H1 (cell line): Measurements from ENCODE around the gene NSL1. TPM values are rescaled to one million over a fixed set of nuclear protein-coding genes. Genes with fewer than 3 reads are reported as not detected.

ENCODE experiments used
- CTCF ChIA-PET: fragments of 300-600 bp; sonication (Branson Sonifier 250); formaldehyde crosslinking; loops from one replicate; lab custom pipeline; 2021; ENCODE audit not compliant: partially characterized antibody; lab: Charles Lee
- POLR2A ChIA-PET: fragments of 300-600 bp; sonication (Branson Sonifier 250); formaldehyde crosslinking; loops from one replicate; lab custom pipeline; 2021; ENCODE audit warnings: inconsistent platforms; ENCODE audit not compliant: partially characterized antibody; lab: Charles Lee
- DNase-seq, 2 experiments: peaks; one replicate each; pipeline versions ENCODE4 v3.0.0 to v3.0.0-alpha.2; 2010 to 2022; ENCODE audit warnings: low spot score in 2 of 2, low read depth in 1 of 2, mixed read lengths in 1 of 2
- FAIRE-seq: peaks from 2 replicates; lab custom pipeline; 2011; peaks lifted over from hg19 to GRCh38; lab: Jason Lieb, UNC
- H2AFZ ChIP-seq: 2 replicates; pipeline ENCODE4 v1.8.1; 2012; ENCODE audit warnings: low read length, inconsistent platforms
- H2AK5ac ChIP-seq: 2 replicates; pipeline ENCODE4 v1.6.1; 2013; ENCODE audit warnings: low read depth, low read length
- H2BK120ac ChIP-seq: replicated peaks from 2 replicates; pipeline ENCODE3; 2013; ENCODE audit warnings: low read depth, low read length, inconsistent platforms
- H2BK12ac ChIP-seq: 2 replicates; pipeline ENCODE4 v1.6.1; 2013; ENCODE audit warnings: low read depth, low read length
- H2BK15ac ChIP-seq: 2 replicates; pipeline ENCODE4 v1.6.1; 2013; ENCODE audit warnings: low read length
- H2BK20ac ChIP-seq: 2 replicates; pipeline ENCODE4 v1.6.1; 2013; ENCODE audit warnings: low read length
- H2BK5ac ChIP-seq: 2 replicates; pipeline ENCODE4 v1.6.1; 2013; ENCODE audit warnings: low read depth, low read length
- H3K14ac ChIP-seq: 2 replicates; pipeline ENCODE4 v1.6.1; 2013; ENCODE audit warnings: inconsistent platforms; ENCODE audit not compliant: insufficient read length
- H3K18ac ChIP-seq: 2 replicates; pipeline ENCODE4 v1.6.1; 2013; ENCODE audit warnings: low read length; ENCODE audit errors: extremely low read depth
- H3K23ac ChIP-seq: 2 replicates; pipeline ENCODE4 v1.6.1; 2013; ENCODE audit warnings: inconsistent platforms; ENCODE audit not compliant: insufficient read length
- H3K23me2 ChIP-seq: 2 replicates; pipeline ENCODE4 v1.6.1; 2013; ENCODE audit warnings: low read depth, low read length
- H3K27ac ChIP-seq: 2 replicates; pipeline ENCODE4 v1.6.1; 2011; ENCODE audit warnings: low read depth, low read length, inconsistent platforms
- H3K27me3 ChIP-seq, 4 experiments: replicated peaks in 1 of 4; 1 replicate in 1 of 4; 2 replicates in 3 of 4; pipeline versions ENCODE4 v1.6.1 to v1.8.1; 2011 to 2013; ENCODE audit warnings: low read length in 3 of 4, mild to moderate bottlenecking in 3 of 4, inconsistent platforms in 2 of 4, mixed read lengths in 2 of 4, moderate library complexity in 1 of 4; ENCODE audit not compliant: control insufficient read depth in 3 of 4, insufficient read depth in 3 of 4; ENCODE audit errors: extremely low read depth in 1 of 4
- H3K36me3 ChIP-seq, 4 experiments: 2 replicates each; pipeline versions ENCODE4 v1.6.1 to v1.8.1; 2011 to 2013; ENCODE audit warnings: mild to moderate bottlenecking in 4 of 4, low read length in 3 of 4, moderate library complexity in 2 of 4, control low read depth in 1 of 4, inconsistent platforms in 1 of 4; ENCODE audit not compliant: insufficient read depth in 4 of 4, control insufficient read depth in 2 of 4
- H3K4ac ChIP-seq: replicated peaks from 2 replicates; pipeline ENCODE3; 2013; ENCODE audit warnings: low read length, low read depth, mixed read lengths, inconsistent platforms; ENCODE audit not compliant: insufficient read length
- H3K4me1 ChIP-seq, 4 experiments: replicated peaks in 1 of 4; 1 replicate in 1 of 4; 2 replicates in 3 of 4; pipeline versions ENCODE4 v1.6.1 to v1.8.1; 2011 to 2013; ENCODE audit warnings: low read length in 3 of 4, inconsistent platforms in 2 of 4, mixed read lengths in 1 of 4; ENCODE audit not compliant: insufficient read depth in 4 of 4, control insufficient read depth in 3 of 4
- H3K4me2 ChIP-seq, 2 experiments: 2 replicates each; pipeline versions ENCODE4 v1.6.1 to v1.8.1; 2011 to 2013; ENCODE audit warnings: low read depth in 2 of 2, low read length in 2 of 2, control low read depth in 1 of 2, inconsistent platforms in 1 of 2, mild to moderate bottlenecking in 1 of 2; ENCODE audit not compliant: insufficient read depth in 1 of 2
- H3K4me3 ChIP-seq, 4 experiments: fragments of 200-600, 300-600 bp in 1 of 4; sonication (generic), shearing (Covaris generic), sonication (Bioruptor Twin) in 1 of 4; 2 replicates each; pipeline versions ENCODE4 v1.5.1 to v1.8.1; 2011 to 2016; ENCODE audit warnings: low read length in 4 of 4, low read depth in 3 of 4, control low read depth in 2 of 4, inconsistent platforms in 2 of 4, mild to moderate bottlenecking in 2 of 4, mixed read lengths in 1 of 4, moderate library complexity in 1 of 4; ENCODE audit not compliant: insufficient read depth in 2 of 4; ENCODE audit errors: extremely low read depth in 1 of 4
- H3K56ac ChIP-seq: replicated peaks from 2 replicates; pipeline ENCODE3; 2013; ENCODE audit warnings: low read depth, mild to moderate bottlenecking, mixed read lengths, low read length, inconsistent platforms; ENCODE audit not compliant: insufficient read length
- H3K79me1 ChIP-seq: 2 replicates; pipeline ENCODE4 v1.6.1; 2013; ENCODE audit warnings: low read depth, low read length, control low read depth
- H3K79me2 ChIP-seq, 2 experiments: 2 replicates each; pipeline versions ENCODE4 v1.6.1 to v1.8.1; 2012 to 2013; ENCODE audit warnings: low read length in 2 of 2, mild to moderate bottlenecking in 2 of 2, inconsistent platforms in 1 of 2; ENCODE audit not compliant: insufficient read depth in 2 of 2, control insufficient read depth in 1 of 2
- H3K9ac ChIP-seq, 4 experiments: replicated peaks in 1 of 4; 1 replicate in 1 of 4; 2 replicates in 3 of 4; pipeline versions ENCODE4 v1.6.1 to v1.8.1; 2011 to 2013; ENCODE audit warnings: low read depth in 3 of 4, low read length in 3 of 4, control low read depth in 2 of 4, mild to moderate bottlenecking in 2 of 4, moderate library complexity in 2 of 4, inconsistent platforms in 1 of 4; ENCODE audit errors: extremely low read depth in 1 of 4
- H3K9me3 ChIP-seq, 2 experiments: 2 replicates each; pipeline versions ENCODE4 v1.6.1 to v1.8.1; 2012 to 2013; ENCODE audit warnings: mild to moderate bottlenecking in 2 of 2, moderate library complexity in 2 of 2, control low read depth in 1 of 2, inconsistent platforms in 1 of 2, low read depth in 1 of 2, low read length in 1 of 2, mixed read lengths in 1 of 2; ENCODE audit not compliant: insufficient read depth in 2 of 2
- H4K20me1 ChIP-seq, 2 experiments: replicated peaks in 1 of 2; 2 replicates each; pipeline versions ENCODE3 to v1.8.1; 2011 to 2013; ENCODE audit warnings: inconsistent platforms in 2 of 2, low read length in 2 of 2, mild to moderate bottlenecking in 1 of 2; ENCODE audit not compliant: insufficient read depth in 2 of 2, control insufficient read depth in 1 of 2
- H4K5ac ChIP-seq: 2 replicates; pipeline ENCODE4 v1.6.1; 2013; ENCODE audit warnings: low read length, low read depth, mixed read lengths, inconsistent platforms; ENCODE audit not compliant: insufficient read length
- H4K8ac ChIP-seq: 2 replicates; pipeline ENCODE4 v1.8.0; 2013; ENCODE audit warnings: mild to moderate bottlenecking, moderate library complexity, low read length, inconsistent platforms; ENCODE audit not compliant: insufficient read depth; ENCODE audit errors: extremely low read depth
- H4K91ac ChIP-seq: replicated peaks from 2 replicates; pipeline ENCODE3; 2013; ENCODE audit warnings: low read length, mixed read lengths, inconsistent platforms; ENCODE audit not compliant: insufficient read length
- CHD1 ChIP-seq: IDR thresholded peaks from 2 replicates; pipeline ENCODE4 v1.6.1; 2012; ENCODE audit warnings: low read depth, low read length, improper control_type of control experiment
- FOSL1 ChIP-seq: IDR thresholded peaks from 2 replicates; pipeline ENCODE4 v1.6.1; 2011; ENCODE audit warnings: mild to moderate bottlenecking, low read depth, low read length, moderate library complexity; ENCODE audit not compliant: insufficient read depth
- JUN ChIP-seq: IDR thresholded peaks from 2 replicates; pipeline ENCODE4 v1.6.1; 2011; ENCODE audit warnings: low read depth, mild to moderate bottlenecking, improper control_type of control experiment, low read length
- KDM1A ChIP-seq: fragments of 200-600, 300-600 bp; sonication (generic); IDR thresholded peaks from 2 replicates; pipeline ENCODE4 v1.7.1; 2016; ENCODE audit warnings: mild to moderate bottlenecking, low read length, borderline replicate concordance
- PHF8 ChIP-seq: fragments of 200-600 bp; sonication (generic); conservative IDR thresholded peaks from 2 replicates; pipeline ENCODE4 v1.7.1; 2012; ENCODE audit warnings: low read depth, mild to moderate bottlenecking, inconsistent platforms, low read length, moderate library complexity
- RAD21 ChIP-seq, 2 experiments: IDR thresholded peaks in 1 of 2; conservative IDR thresholded peaks in 1 of 2; 2 replicates each; pipeline ENCODE4 v1.6.1; 2011; ENCODE audit warnings: low read depth in 2 of 2, low read length in 2 of 2, improper control_type of control experiment in 1 of 2, inconsistent platforms in 1 of 2, mild to moderate bottlenecking in 1 of 2, moderate library complexity in 1 of 2
- RFX5 ChIP-seq: IDR thresholded peaks from 2 replicates; pipeline ENCODE4 v1.6.1; 2011; ENCODE audit warnings: low read depth, low read length, improper control_type of control experiment, borderline replicate concordance
- RXRA ChIP-seq: IDR thresholded peaks from 2 replicates; pipeline ENCODE4 v1.6.1; 2011; ENCODE audit warnings: low read depth, mild to moderate bottlenecking, low read length, moderate library complexity; ENCODE audit not compliant: insufficient read depth
- TBP ChIP-seq: IDR thresholded peaks from 2 replicates; pipeline ENCODE4 v1.6.1; 2011; ENCODE audit warnings: low read depth, low read length, improper control_type of control experiment
- WGBS, 2 experiments: shearing (Covaris generic) in 1 of 2; methylation state at CpG; one replicate each; pipeline versions ENCODE4 v1.1.6 to v1.1.7; 2013 to 2015; ENCODE audit warnings: low lambda C conversion rate in 2 of 2, mixed read lengths in 2 of 2, inconsistent platforms in 1 of 2, low coverage in 1 of 2, missing lambda C conversion rate in 1 of 2; ENCODE audit not compliant: insufficient replicate concordance in 2 of 2, insufficient coverage in 1 of 2, insufficient read length in 1 of 2; ENCODE audit errors: extremely low coverage in 1 of 2, missing lambda C conversion rate in 1 of 2; 5-methylcytosine and 5-hydroxymethylcytosine counted together
- polyA plus RNA-seq, 7 experiments: library from polyadenylated mRNA; depleted of rRNA in 3 of 7; stranded (reverse) in 5 of 7; unstranded in 2 of 7; fragments of >200 nt in 5 of 7; fragments of 200-250 nt in 2 of 7; gene quantifications; 1 replicate in 5 of 7; 2 replicates in 1 of 7; 4 replicates in 1 of 7; pipeline versions ENCODE4 v1.2.1 to v1.2.3, GENCODE V29; 2011 to 2013; ENCODE audit warnings: missing spikeins in 2 of 7, mixed read lengths in 2 of 7
- total RNA-seq: library from RNA; stranded (reverse); fragmentation: NEBNext Ultra II Directional; extraction: Animal tissue kit (Norgen Biotek cat#: 25700); gene quantifications from 2 replicates; pipeline ENCODE4 v1.2.1, GENCODE V29; 2021
- TF ChIP-seq, protein P1 (sequence below): IDR thresholded peaks from 2 replicates; pipeline ENCODE4 v1.6.1; 2011; ENCODE audit warnings: low read length, improper control_type of control experiment
- TF ChIP-seq, protein P2 (sequence below): IDR thresholded peaks from 2 replicates; pipeline ENCODE4 v1.6.1; 2012; ENCODE audit warnings: inconsistent platforms
- TF ChIP-seq, protein P3 (sequence below): IDR thresholded peaks from 2 replicates; pipeline ENCODE4 v1.6.1; 2011; ENCODE audit warnings: low read depth, mild to moderate bottlenecking, low read length; ENCODE audit not compliant: insufficient read depth

The NSL1 gene
- total and polyA plus RNA-seq, 2 of the 8 experiments (the other 6 are each of a cell fraction or from before 2014, with no cell fraction given) = 25.4 to 51.7 TPM

DNA sequence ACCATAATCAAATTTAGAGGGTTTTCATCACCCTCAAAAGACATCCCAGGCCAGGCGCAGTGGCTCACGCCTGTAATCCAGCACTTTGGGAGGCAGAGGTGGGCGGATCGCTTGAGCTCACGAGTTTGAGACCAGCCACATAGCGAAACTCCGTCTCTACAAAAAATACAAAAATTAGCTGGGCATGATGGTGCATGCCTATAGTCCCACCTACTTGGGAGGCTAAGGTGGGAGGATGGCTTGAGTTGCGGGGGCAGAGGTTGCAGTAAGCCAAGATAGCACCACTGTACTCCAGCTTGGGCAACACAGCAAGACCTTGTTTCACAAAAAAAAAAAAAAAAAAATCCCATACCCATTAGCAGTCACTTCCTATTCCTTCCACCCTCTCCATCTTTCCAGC lies 58.5 kb downstream of the NSL1 start:
- ChIA-PET CTCF (no interaction called here), POLR2A (no interaction called here)
- DNase-seq = no peak
- no peak for TF ChIP-seq KDM1A
- TF ChIP-seq FOSL1 = no peak
- TF ChIP-seq RAD21 (IDR thresholded peaks at IDR 0.05 in 1 of 2, conservative IDR thresholded peaks at IDR 0.05 in 1 of 2; ENCODE audit: low read depth in 2 of 2, low read length in 2 of 2) = no peak
- no peak for TF ChIP-seq RXRA
- no peak for TF ChIP-seq CHD1
- TF ChIP-seq, protein P1, sequence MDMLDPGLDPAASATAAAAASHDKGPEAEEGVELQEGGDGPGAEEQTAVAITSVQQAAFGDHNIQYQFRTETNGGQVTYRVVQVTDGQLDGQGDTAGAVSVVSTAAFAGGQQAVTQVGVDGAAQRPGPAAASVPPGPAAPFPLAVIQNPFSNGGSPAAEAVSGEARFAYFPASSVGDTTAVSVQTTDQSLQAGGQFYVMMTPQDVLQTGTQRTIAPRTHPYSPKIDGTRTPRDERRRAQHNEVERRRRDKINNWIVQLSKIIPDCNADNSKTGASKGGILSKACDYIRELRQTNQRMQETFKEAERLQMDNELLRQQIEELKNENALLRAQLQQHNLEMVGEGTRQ = no peak
- no peak for TF ChIP-seq RFX5
- TF ChIP-seq, protein P2, sequence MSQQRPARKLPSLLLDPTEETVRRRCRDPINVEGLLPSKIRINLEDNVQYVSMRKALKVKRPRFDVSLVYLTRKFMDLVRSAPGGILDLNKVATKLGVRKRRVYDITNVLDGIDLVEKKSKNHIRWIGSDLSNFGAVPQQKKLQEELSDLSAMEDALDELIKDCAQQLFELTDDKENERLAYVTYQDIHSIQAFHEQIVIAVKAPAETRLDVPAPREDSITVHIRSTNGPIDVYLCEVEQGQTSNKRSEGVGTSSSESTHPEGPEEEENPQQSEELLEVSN = no peak
- no peak for TF ChIP-seq TBP
- TF ChIP-seq JUN = no peak
- TF ChIP-seq, protein P3, sequence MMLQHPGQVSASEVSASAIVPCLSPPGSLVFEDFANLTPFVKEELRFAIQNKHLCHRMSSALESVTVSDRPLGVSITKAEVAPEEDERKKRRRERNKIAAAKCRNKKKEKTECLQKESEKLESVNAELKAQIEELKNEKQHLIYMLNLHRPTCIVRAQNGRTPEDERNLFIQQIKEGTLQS = no peak
- no peak for TF ChIP-seq PHF8

More for the DNA sequence above, 58.5 kb downstream of the NSL1 start:
- Histone ChIP-seq H3K14ac (no peak overlapping the region), H2BK15ac (no peak overlapping the region), H3K36me3 (no peaks in the 10 kb centered on the region), H3K4me2 (no peak overlapping the region), H4K20me1 (no peaks in the 10 kb centered on the region), H3K4ac (no peak overlapping the region), H3K27me3 (no peaks in the 10 kb centered on the region), H2BK120ac (no peak overlapping the region), H2AK5ac (no peak overlapping the region), H4K5ac (no peak overlapping the region), H3K56ac (no peak overlapping the region), H3K79me1 (no peaks in the 10 kb centered on the region), H2BK12ac (no peak overlapping the region), H3K9me3 (no peaks in the 10 kb centered on the region), H2AFZ (no peak overlapping the region), H2BK5ac (no peak overlapping the region), H3K79me2 (0 out of 4 replicates have a peak, but pooled peaks cover 0 to 3% of the 10 kb centered on the region in 2 experiments), H3K23ac (no peak overlapping the region), H3K9ac (no peak overlapping the region), H4K8ac (no peak overlapping the region), H3K18ac (no peak overlapping the region), H2BK20ac (no peak overlapping the region), H3K23me2 (no peaks in the 10 kb centered on the region), H3K4me1 (no peaks in the 10 kb centered on the region), H3K4me3 (no peak overlapping the region), H3K27ac (no peak overlapping the region), H4K91ac (no peak overlapping the region)
- 90% methylated on average over 8 of the region's 8 CpGs; no CpG with 5 or more reads in 1 of the 2 experiments for WGBS, 2 experiments
- no peak for FAIRE-seq
